ENCODE results near the gene RAB7B. TPM values are rescaled to one million over a fixed set of nuclear protein-coding genes. Genes with fewer than 3 reads are reported as not detected.
A peak's percentile ranks its signal among the peaks of the same experiment; 100 is the strongest.

RAB7B gene
- total RNA-seq, 1 donor from 2014 or later = not detected

- no peak overlapping the region for H3K27ac Mint-ChIP-seq
- DNase-seq (ENCODE audit: low spot score, unreplicated experiment) = no peak
- H3K9me3 Mint-ChIP-seq (ENCODE audit: low read depth) = no peaks in the 10 kb centered on the region
- H3K4me3 Mint-ChIP-seq (ENCODE audit: low read depth) = no peak overlapping the region
- no peaks in the 10 kb centered on the region for H3K36me3 Mint-ChIP-seq (ENCODE audit: insufficient read depth)
- peaks cover 10% of the 10 kb centered on the region for H3K4me1 Mint-ChIP-seq (ENCODE audit: low read depth)
- TF ChIP-seq, protein P1, sequence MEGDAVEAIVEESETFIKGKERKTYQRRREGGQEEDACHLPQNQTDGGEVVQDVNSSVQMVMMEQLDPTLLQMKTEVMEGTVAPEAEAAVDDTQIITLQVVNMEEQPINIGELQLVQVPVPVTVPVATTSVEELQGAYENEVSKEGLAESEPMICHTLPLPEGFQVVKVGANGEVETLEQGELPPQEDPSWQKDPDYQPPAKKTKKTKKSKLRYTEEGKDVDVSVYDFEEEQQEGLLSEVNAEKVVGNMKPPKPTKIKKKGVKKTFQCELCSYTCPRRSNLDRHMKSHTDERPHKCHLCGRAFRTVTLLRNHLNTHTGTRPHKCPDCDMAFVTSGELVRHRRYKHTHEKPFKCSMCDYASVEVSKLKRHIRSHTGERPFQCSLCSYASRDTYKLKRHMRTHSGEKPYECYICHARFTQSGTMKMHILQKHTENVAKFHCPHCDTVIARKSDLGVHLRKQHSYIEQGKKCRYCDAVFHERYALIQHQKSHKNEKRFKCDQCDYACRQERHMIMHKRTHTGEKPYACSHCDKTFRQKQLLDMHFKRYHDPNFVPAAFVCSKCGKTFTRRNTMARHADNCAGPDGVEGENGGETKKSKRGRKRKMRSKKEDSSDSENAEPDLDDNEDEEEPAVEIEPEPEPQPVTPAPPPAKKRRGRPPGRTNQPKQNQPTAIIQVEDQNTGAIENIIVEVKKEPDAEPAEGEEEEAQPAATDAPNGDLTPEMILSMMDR (IDR thresholded peaks at IDR 0.05; ENCODE audit: unreplicated experiment) = no peak
- H3K27me3 Mint-ChIP-seq = peaks cover 22% of the 10 kb centered on the region
These were observed 14.6 kb downstream of the RAB7B start for GRCh38 chr1:205988585-205988995.

DNA sequence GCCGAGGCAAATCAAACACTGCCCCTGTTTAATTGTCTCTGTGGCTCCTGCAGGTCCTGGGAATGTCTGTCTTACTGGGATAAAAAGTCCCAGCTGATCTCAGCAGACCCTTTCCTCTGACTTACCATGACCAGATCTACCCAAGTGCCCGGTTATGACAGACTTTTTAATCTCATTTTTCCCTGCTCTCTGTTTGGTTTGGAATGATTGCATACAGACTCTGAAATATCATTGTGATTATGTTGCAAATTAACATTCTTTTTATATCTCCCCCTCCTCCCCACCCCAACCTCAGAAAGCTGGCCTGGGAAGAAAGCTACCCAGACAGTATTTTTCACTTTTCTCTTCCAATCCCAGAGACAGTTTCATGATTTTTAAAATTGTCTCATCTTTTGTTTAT lies 16.3 kb downstream of the RAB7B start:
- no peak for DNase-seq (ENCODE audit: low spot score, unreplicated experiment)
- Mint-ChIP-seq H3K4me3 (ENCODE audit: low read depth) (no peak overlapping the region), H3K4me1 (ENCODE audit: low read depth) (peaks cover 10% of the 10 kb centered on the region), H3K27ac (no peak overlapping the region), H3K9me3 (ENCODE audit: low read depth) (peaks cover 5% of the 10 kb centered on the region), H3K27me3 (peaks cover 24% of the 10 kb centered on the region), H3K36me3 (ENCODE audit: insufficient read depth) (no peaks in the 10 kb centered on the region)
- TF ChIP-seq, protein P1 (IDR thresholded peaks at IDR 0.05; ENCODE audit: unreplicated experiment) = no peak

- TF ChIP-seq, protein P1 (IDR thresholded peaks at IDR 0.05; ENCODE audit: unreplicated experiment) = no peak
- Mint-ChIP-seq H3K4me3 (ENCODE audit: low read depth) (no peak overlapping the region), H3K27ac (no peak overlapping the region), H3K27me3 (peaks cover 21% of the 10 kb centered on the region), H3K9me3 (ENCODE audit: low read depth) (peaks cover 6% of the 10 kb centered on the region), H3K36me3 (ENCODE audit: insufficient read depth) (no peaks in the 10 kb centered on the region), H3K4me1 (ENCODE audit: low read depth) (peaks cover 10% of the 10 kb centered on the region)
- DNase-seq (ENCODE audit: low spot score, unreplicated experiment) = no peak
These were observed 16.9 kb downstream of the RAB7B start for GRCh38 chr1:205986292-205986691.

GRCh38 chr1:205985330-205986005 lies 17.7 kb downstream of the RAB7B start:
- Mint-ChIP-seq H3K27ac (no peak overlapping the region), H3K4me1 (ENCODE audit: low read depth) (peaks cover 10% of the 10 kb centered on the region), H3K27me3 (peaks cover 17% of the 10 kb centered on the region), H3K9me3 (ENCODE audit: low read depth) (peaks cover 6% of the 10 kb centered on the region), H3K36me3 (ENCODE audit: insufficient read depth) (no peaks in the 10 kb centered on the region), H3K4me3 (ENCODE audit: low read depth) (no peak overlapping the region)
- no peak for DNase-seq (ENCODE audit: low spot score, unreplicated experiment)
- TF ChIP-seq, protein P1 (IDR thresholded peaks at IDR 0.05; ENCODE audit: unreplicated experiment) = no peak

GRCh38 chr1:205983925-205984725 lies 19.1 kb downstream of the RAB7B start:
- H3K4me1 Mint-ChIP-seq (ENCODE audit: low read depth) = peaks cover 10% of the 10 kb centered on the region
- H3K9me3 Mint-ChIP-seq (ENCODE audit: low read depth) = peaks cover 6% of the 10 kb centered on the region

More at GRCh38 chr1:205983925-205984725, 19.1 kb downstream of the RAB7B start:
- Mint-ChIP-seq H3K27me3 (peaks cover 5% of the 10 kb centered on the region), H3K4me3 (ENCODE audit: low read depth) (no peak overlapping the region), H3K27ac (peak overlapping the region; percentile 84), H3K36me3 (ENCODE audit: insufficient read depth) (no peaks in the 10 kb centered on the region)
- peak; percentile 21 for DNase-seq (ENCODE audit: low spot score, unreplicated experiment)
- TF ChIP-seq, protein P1 (IDR thresholded peaks at IDR 0.05; ENCODE audit: unreplicated experiment) = peak; percentile 81

Data from progenitor cell of endocrine pancreas (in vitro differentiated cells).